OCI-M1 (cell line): ENCODE measurements around the gene PLXDC1.
A peak's percentile ranks its signal among the peaks of the same experiment; 100 is the strongest.
"Not testable (repeated sequence)": the region's sequence is repeated elsewhere in the genome, so short reads cannot be mapped to it uniquely, and the experiment has no call there.

Source experiments
- DNase-seq: peaks from one replicate; lab custom pipeline; 2025; lab: John Stamatoyannopoulos, UW

Gene PLXDC1

DNA sequence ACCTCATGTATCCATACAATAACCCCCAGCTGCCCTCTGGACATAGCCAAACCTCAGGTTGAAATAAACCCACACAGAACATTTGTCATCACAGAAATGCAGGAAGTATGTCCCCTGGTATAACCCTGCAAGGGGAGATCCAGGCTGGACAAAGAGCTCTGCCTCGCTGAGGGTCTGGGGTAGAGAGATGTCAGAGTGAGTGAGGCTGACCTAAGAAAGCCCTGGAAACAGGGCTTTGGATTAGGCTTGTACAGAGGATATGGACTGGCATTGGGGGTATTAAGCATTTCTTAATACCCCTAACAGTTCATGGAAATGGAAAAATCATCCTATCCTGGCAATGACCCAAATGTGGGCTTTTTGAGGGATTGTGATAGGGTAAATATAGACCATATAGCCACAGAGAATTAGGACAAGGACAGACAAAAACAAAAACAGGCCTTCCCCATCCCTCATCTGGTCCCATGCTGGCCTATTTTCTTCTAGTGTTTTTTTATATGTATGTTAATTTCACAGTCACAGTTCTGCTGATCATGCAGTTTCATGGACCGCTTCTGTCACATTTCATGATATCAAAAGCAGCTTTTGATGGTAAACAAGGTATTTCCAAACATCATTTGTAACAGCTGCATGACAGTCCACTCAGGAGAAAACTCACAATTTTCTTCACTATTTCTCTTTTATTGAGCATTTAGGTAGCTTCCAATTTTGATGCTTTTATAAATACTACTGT lies 26.1 kb downstream of the PLXDC1 start:
- DNase-seq: no peak

DNA sequence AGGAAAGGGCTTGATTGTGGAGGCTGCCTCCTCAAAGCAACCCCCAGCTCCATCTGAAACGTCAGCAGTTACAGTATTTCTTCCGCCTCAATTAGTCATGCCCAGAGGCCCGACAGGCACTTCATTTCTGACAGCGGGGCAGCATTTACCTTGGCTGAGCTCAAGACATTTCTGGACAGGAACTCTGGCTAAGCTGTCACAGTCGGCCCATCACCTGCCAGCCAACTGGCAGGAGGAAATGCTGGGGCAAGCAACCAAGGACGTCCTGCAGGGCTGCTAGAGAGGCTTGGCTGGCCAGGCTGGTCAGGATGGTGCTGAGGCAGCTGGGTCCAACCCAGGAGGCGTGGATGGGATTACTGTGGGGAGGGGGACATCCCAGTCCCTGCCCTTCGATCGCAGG lies 27.8 kb downstream of the PLXDC1 start:
- no peak for DNase-seq

DNA sequence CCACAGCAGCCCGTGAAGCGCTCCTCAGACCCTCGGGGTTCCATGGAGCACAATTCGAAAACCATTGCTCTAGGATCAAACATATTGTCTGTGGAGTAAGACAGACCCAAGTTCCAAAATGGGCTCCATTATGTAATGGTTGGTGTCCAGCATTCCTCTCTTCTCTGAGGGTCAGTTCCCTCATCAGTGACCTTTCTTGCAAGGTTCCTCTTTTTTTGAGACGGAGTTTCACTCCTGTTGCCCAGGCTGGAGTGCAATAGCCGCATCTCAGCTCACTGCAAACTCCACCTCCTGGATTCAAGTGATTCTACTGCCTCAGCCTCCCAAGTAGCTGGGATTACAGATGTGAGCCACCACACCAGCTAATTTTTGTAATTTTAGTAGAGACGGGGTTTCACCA lies 28.4 kb downstream of the PLXDC1 start:
- peak; percentile 10 for DNase-seq

DNA sequence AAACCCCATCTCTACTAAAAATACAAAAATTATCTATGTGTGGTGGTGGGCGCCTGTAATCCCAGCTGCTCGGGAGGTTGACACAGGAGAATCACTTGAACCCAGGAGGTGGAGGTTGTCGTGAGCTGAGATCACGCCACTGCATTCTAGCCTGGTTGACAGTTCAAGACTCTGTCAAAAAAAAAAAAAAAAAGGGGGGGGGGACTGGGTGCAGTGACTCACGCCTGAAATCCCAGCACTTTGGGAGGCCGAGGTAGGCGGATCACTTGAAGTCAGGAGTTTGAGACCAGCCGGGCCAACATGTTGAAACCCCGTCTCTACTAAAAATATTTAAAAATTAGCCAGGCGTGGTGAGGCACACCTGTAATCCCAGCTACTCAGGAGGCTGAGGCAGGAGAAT lies 29.5 kb downstream of the PLXDC1 start:
- DNase-seq: not testable (repeated sequence)

DNA sequence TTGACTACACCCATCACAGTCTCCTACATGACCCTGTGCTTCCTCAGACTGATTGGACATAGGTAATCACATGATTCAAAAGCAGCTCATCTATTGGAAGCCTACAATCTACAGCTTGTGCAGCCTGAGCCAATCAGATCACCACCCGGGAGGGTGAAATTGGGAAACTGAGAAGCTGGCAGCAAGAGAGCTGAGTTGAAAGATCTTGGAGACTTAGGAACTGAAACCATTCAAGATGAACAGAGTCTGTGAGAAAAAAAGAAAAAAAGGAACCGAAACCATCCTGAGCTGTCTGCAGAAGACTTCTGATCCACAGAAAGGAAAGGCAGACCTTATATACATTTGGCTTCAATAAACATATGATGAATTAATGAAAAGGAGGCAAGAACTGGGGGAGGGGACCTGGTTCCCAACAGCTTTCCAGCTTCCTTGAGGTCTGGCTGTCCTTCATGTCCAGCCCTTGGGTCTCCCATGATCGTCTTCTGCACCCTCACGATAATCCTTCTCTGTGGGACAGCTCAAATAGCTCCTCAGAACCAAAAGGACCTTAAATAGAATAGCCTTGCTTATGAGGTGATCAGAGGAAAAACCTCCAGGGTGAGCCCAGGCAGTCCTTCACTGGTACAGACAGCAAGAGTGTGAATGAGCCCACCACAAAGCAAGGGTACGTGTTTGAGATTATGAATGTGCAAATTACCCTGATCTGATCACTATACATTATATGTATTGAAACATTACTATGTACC lies 32.6 kb downstream of the PLXDC1 start:
- DNase-seq: no peak

DNA sequence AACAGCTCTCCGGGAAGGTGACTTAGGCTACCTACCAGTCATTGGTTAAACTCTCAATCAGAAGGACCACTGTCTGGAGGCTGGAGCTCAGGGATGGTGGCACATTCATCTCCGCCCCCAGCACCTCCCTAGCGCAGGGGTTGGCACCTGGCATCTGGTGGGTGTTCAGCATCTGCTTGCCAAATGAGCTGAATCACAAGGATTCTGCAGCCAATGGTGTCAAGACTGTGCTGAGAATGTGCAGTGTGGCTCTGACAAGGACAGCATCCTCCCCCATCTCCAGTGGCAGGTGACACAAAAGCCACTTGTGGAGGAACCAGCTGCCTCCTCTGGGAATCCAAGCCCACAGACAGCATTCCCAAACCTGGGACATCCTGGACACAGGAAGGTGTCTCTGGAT lies 35.2 kb downstream of the PLXDC1 start:
- no peak for DNase-seq

DNA sequence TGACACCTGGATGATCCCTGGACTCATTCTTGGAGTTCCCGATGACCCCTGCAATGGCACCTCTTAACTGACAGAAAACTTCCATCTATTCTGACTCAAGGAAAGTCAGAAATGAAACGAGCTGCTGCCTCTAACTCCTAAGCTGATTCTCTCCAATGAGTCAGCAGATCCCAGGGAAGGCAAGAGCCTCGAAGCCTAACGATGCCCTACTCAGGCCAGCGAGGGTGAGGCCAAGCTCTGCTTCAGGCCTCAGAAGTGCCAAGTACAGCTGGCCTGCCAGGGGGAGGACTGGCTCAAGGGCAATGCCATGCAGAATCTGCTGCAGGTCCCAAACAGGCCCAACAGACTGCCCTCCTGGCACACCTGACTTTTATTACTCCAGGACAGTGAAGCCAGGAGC lies 36.3 kb downstream of the PLXDC1 start:
- DNase-seq: peak; percentile 21

DNA sequence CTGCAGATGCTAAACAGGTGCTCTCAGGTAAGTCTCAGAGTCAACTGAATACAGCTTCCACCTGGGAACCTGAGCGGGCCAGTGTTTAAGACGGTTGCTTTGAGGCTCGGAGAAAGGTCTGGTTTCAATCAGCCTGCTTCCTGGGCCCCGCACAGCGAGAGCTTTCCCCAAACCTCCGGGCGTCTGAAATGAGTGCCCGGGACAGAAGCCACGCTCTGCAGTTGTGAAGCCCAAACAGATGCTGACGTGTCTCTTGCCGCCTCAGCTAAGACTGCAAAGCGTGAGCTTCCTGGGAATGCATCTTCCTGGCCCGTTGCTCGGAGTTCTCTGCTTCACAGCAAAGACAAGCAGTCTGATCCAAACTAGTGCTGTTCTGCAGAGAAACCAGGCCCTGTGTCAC lies 36.7 kb downstream of the PLXDC1 start:
- DNase-seq: no peak

DNA sequence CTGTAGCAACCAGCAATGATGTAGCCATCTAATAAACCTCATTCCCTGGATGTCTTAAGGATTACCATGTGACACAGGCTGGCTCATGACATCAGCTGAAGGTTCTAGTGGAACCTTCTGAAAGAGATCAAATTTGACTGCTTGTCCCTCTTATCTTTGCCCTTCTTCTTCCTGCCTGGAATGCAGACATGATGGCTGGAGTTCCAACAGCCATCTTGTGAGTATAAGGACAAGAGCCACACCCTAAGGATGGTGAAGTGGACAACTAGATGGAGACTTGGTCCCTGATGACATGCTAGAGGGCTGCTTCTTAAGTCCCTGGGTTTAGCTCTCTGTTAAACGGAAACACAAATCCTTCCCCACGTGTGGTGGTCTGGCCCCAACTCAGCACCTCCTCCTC lies 37.6 kb downstream of the PLXDC1 start:
- no peak for DNase-seq

DNA sequence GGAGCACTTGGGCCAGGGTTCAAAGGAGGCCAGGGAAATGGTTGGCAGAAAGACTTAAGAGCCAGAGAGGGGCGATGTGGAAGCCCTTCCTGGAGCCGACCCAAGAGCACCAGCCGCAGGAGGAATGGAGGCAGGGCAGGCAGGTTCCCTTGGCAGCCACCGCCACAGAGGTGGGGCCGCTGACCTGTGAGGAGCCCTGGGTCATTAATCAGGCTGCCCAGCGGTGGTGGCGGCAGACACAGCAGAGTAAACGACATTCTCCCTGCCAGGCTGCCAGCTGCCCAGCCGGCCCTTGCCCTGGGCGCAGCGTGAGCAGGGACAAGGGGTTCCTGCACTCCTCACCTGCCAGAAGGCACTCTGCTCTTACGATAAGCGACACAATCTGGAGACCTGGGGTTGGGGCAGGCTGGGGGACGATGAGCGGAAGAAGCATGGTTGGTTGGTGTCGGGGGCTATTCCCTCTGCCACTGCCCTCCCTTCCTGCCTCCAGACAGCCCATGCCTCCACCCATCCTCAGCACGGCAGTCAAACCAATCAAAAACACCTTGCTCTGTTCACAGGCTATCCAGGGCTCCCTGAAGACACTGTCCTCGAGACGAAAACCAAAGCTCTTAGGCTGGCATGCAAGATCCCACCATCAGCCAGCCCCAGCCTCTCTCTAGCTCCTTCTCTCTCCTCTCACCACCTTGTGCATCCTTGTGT lies 40.9 kb downstream of the PLXDC1 start:
- DNase-seq: no peak

DNA sequence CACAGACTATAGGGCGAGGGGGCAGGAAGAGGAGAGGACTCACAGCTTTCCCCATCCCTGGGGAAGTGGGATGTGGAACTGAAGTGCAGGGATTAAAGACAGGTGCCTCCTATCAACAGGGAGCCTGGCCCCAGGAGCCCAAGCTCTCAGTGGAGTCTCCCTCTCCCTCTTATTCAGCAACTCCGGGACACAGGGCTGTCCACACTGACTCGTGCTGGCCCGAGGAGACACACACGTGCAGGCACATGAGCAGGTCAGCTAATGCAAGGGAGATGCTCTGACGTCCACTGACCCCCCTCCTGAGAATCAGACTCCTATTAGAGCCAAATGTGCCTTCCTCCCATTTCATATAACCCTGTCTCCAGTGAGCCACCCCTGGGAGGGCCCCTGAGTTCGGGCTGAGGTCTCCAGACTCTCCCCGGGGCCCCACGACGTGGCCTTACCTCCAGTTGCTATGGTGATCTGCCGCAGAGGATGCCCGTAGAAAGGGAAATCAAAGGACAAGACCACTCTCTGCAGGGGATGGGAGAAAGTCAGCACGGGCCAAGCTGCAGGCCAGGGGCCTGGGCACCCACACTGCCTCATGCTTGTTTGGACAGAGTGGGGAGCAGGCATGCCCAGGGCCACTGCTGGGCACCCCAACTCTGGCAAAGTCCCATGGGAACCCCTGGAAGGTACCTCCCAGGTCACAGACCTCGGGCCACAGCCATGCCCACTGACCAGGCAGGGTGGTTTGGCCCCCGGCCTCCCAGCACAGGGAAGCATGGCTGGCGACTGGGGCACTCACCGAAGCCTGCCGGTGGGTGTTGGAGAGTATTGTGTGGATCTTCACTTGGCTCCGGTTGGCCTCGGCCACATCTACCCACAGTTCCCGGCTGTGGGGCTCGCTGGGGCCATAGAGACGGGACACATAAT lies 42.7 kb downstream of the PLXDC1 start:
- no peak for DNase-seq

DNA sequence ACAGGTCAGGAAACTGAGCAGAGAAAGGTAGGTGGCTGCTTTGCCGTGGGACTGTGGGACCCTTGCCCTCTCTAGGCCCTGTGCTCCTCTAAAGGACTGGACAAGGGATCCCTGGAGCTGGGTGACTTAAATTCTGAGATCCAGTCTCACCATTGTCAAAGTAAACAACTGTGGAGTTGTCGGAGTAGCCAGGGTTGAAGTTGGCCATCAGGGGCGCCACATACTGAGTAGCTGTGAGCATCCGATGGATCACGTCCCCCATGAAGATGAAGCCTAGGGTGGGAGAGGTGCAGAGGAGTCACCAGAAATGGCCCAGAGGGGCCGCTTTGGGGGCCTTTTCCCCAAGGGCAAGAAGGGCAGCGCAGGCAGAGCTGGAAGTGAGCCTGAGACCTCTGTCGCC lies 43.5 kb downstream of the PLXDC1 start:
- no peak for DNase-seq

DNA sequence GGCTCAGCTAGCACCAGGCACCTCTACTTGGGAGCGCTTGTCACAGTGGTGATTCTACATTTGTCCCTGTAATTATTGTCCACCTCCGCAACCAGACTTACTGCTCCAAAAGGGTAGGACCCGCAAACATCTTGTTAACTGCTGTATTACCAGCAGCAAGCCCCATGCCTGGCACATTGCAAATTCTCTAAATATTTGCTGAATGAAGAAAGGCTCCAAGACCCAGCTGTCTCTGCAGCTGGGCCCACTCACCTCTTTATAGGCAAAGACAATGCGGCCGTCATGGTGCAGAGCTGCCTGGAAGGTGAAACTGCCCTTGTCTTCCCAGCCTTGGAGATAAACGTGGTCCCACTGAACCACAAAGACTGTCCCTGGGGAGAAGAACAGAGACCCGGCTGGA lies 44.3 kb downstream of the PLXDC1 start:
- DNase-seq: no peak

DNA sequence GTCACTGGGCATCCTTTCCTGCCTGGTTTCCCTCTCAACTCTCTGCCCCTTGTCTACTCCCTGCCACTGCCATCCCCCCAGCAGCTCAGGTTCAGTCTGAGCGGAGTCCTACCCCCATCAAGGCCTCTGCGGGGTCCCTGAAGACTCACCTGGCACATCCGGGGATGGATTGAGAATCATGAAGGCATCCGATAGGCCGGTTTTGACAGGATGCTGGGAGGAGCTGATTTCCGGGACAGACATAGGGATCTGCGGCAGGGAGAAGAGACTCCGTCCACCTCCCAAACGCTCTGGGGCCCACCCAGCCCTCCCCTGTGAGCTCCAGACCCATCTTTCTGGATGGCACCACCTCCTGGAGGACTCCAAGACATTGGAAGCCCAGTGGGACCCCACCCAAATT lies 45.7 kb downstream of the PLXDC1 start:
- no peak for DNase-seq

DNA sequence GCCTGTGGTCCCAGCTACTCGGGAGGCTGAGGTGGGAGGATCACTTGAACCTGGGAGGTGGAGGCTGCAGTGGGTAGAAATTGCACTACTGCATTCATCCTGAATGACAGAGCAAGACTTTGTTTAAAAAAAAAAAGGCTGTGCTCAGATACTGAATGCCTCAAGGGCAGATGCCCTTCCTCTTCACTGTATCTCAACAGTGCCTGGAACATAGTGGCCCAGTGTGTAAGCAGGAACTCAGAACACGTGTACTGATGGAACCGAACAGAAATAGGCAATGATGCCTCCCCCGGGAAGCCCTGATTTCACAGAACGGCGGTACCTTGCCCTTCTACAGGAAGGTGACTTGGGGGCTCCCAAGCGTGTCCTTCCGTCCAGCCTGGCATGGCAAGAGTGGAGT lies 46.8 kb downstream of the PLXDC1 start:
- no peak for DNase-seq

DNA sequence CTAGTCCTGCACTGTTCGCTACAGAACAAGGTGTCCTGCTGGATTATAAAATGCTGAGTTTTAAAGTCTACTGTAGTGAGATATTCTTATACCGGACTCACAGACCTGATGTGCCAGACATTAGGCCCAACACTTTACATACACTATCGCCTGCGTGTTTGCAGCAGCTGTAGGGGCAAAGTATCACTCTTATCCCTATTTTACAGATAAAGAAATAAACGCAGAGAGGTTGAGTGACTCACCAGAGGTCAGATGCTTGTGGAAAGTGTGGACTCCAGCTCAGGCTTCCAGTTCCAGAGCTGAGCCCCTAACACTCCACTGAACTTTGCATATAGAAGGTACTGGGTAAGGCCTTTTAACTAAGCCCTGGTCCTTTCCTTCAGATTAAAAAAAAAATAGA lies 47.4 kb downstream of the PLXDC1 start:
- no peak for DNase-seq

DNA sequence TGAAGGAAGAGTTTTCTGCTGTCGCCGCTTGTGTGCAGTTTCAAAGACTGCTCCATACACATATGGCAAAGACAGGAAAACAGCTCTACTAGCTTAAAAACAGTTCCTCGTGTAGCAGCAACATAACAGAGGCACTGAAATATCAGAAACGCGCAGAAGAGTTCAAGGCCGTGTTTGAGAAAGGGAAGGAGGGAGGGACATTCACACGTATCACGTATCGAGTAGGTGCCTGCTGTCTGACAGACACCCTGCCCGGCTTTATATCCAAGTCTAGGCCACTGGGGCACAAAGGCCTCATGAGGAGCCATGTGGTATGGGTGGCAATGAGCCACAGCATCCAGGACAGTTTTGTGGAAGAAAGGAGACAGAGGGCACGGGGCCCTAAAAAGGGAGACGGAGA lies 50.3 kb downstream of the PLXDC1 start:
- DNase-seq: no peak

DNA sequence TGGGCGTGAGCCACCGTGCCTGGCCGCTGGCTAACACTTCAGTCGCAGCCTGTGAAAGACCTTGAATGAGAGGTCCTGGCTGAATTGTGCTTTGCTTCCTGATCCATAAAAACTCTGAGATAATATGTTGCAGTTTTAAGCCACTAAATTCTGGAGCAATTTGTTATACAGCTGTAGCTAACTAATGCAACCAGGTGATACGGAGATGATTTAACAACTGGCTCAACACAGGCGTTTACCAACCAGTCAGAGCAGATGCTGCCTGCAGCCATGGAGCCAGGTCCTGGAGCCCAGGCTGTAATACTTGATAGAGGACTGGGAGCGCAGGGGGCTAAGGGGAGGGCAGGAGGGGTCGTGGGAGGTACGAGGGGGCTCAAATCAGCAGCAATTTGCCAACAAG lies 50.9 kb downstream of the PLXDC1 start:
- DNase-seq: no peak

DNA sequence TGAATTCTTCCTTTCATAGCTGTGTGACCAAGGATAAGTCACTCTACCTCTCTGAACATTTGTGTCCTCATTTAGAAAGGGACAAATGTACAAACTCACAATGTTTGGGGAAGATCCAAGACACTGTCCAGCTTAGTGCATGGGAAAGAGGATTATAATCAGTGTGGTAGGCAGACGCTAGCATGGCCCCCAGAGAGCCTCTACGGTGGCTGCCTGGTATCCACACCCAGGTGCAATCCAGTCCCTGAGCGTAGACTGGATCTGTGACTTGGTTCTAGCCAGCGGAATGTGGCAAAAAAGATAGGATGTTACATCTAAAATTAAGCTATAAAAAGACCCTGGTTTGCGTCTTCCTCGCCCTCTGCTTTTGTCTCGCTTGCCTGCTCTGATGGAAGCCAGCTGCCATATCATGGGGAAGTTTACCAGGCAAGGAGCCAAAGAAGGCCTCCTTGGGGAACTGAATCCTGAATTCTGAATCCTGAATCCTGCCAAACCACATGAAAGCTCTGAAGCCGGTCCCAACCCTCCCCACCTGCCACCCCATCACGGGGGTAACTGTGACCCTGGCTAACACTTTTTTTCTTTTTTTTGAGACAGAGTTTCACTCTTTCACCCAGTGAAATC lies 51.7 kb downstream of the PLXDC1 start:
- DNase-seq: no peak

DNA sequence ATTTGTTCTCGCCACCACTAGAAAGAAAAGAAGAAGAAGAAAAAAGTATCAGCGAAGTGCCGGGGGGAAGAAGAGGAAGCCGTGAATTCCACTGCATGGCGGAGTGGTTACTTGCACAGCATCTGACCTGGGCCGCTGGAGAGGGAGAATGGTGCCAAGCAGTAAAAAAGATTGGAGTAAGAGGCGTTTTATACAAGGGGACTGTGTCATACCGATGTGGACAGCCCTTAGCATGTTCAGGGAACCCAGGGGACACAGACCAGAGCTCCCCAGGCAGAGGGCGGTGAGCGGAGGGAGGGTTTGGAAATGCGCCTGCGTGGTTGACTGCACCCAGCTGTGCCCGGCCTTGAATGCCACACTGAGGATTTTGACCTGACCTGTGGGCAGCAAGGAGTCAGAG lies 52.8 kb downstream of the PLXDC1 start:
- DNase-seq: no peak

DNA sequence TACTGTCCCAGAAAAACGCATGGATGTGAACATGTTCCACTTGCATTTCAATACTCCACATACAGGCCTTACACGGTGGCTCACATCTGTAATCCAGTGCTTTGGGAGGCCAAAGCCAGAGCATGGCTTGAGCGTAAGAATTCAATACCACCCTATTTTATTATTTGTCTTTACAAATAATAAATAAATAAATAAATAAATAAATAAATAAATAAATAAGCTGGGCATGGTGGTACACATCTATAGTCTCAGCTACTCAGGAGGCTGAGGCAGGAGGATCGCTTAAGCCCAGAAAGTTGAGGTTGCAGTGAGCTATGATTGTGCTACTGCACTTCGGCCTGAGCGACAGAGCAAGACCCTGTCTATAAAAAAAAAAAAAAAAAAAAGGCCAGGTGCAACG lies 53.9 kb downstream of the PLXDC1 start:
- no peak for DNase-seq

DNA sequence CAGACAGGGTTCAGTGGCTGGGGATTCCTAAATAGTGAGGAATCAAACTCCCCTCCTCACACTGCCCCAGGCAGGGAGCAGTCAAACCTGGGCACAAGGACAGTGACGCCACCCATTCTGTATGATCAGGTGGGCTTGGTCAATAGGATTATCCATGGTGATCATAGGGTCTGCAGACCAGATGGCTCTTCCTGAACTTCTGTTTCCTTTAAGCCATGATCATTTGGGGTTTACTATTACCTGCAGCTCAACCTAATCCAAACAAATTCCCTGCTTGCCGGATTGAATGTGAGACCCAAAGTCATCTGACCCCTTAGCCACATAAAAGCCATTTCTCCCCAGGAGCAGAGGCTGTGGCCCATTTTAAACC lies 54.3 kb downstream of the PLXDC1 start:
- DNase-seq: no peak
